Activated CD4-positive, alpha-beta T cell treated with anti-CD3 and anti-CD28 coated beads, Interleukin-2, Interleukin-6, amounts not matched to agents 100 ng/mL and 50 ng/mL, durations not matched to agents 16 hours and 8 hours (primary cell): ENCODE measurements around the gene ADGRA1.
"Not testable (repeated sequence)": the region's sequence is repeated elsewhere in the genome, so short reads cannot be mapped to it uniquely, and the experiment has no call there.

Source experiments
- DNase-seq: peaks from one replicate; pipeline ENCODE4 v3.0.0-alpha.2; 2020

ADGRA1 gene

GRCh38 chr10:133130602-133131001, 42.9 kb downstream of the ADGRA1 start:
- no peak for DNase-seq

DNA sequence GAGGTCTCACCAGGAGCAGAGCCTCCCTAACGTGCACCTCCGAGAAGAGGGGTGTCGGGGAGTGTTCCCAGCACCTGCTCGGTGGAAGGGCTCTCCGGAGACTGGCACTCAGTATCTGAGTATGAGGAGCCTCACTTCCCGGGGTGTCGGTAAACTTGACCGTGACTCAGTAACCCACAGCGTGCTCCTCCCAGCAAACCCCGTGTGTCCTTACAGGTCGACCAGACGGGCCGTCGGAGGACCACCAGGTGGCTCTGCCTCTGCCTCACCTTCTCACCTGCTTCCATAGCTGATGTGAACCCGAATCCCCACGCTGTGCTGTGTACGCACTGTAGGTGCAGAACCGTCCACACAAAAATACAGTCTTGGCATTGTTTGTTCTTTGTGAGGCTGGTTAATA, 43.3 kb downstream of the ADGRA1 start:
- DNase-seq: no peak

DNA sequence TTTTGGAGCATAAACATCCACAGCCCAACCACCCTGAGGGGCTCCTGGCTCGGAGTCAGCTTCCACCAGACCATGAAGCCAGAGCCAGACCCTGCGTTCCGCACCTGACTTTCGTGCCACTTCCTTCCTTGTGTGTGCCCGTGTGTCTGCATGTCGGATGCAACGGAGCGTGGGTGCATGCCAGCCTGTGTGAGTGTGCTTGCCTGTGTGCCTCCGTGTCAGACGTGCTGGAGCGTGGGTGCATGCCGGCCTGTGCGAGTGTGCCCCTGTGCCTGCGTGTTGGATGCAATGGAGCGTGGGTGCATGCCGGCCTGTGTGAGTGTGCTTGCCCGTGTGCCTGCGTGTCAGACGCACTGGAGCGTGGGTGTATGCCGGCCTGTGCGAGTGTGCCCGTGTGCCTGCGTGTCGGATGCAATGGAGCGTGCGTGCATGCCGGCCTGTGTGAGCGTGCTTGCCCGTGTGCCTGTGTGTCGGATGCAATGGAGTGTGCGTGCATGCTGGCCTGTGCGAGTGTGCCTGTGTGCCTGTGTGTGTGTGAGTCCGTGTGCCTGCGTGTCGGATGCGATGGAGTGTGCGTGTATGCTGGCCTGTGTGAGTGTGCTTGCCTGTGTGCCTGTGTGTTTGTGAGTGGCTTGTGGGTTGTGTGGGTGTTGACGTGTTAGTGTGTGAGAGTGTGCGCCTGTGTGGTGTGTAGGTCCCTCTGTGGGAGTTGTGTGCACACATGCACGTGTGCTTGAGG, 44.2 kb downstream of the ADGRA1 start:
- DNase-seq: no peak

GRCh38 chr10:133132473-133133291, 45.0 kb downstream of the ADGRA1 start:
- DNase-seq: no peak

GRCh38 chr10:133133471-133134231, 45.9 kb downstream of the ADGRA1 start:
- DNase-seq: no peak

DNA sequence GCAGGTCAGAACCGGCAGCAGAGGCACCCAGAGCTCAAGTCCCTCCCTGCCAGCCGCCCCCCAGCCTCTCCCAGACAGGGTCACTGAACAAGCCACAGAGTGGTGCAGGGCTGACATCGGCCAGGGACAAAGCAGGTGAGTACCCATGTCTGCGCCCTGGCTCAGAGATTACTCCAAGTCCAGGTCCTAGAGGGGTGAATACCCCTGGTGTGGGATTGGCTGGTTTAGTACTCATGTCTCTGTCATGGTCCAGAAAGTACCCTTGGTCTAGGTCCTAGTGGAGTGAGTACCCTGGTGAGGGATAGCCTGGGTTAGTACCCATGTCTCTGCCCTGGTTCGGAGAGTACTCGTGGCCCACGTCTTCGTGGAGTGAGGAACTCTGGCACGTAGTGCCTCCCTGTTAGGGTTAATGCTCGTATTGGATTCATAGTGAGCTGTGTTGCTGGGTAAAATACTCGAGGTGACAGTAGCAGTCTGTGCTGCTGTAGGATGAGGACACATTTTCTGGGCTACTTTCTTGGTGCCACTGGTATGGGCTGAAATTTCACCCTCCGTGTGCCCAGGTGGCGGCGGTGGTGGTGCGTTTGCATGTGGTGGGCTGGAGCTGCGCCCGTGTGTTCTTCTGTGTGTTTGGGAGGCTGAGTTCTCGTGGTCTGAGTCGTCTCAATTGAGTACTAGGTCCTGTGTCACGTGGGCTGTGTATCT, 46.8 kb downstream of the ADGRA1 start:
- no peak for DNase-seq

GRCh38 chr10:133135116-133135465, 47.4 kb downstream of the ADGRA1 start:
- DNase-seq: no peak

DNA sequence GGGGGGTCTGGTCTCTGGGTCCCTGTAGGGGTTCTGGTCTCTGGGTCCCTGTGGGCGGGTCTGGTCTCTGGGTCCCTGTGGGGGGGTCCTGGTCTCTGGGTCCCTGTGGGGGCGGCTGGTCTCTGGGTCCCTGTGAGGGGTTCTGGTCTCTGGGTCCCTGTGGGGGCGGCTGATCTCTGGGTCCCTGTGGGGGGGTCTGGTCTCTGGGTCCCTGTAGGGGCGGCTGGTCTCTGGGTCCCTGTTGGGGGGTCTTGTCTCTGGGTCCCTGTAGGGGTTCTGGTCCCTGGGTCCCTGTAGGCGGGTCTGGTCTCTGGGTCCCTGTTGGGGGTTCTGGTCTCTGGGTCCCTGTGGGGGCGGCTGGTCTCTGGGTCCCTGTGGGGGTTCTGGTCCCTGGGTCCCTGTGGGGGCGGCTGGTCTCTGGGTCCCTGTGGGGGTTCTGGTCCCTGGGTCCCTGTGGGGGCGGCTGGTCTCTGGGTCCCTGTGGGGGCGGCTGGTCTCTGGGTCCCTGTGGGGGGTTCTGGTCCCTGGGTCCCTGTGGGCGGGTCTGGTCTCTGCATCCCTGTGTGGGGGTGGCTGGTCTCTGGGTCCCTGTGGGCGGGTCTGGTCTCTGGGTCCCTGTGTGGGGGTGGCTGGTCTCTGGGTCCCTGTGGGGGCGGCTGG, 49.9 kb downstream of the ADGRA1 start:
- not testable (repeated sequence) for DNase-seq

GRCh38 chr10:133139551-133140065, 51.9 kb downstream of the ADGRA1 start:
- DNase-seq: no peak

GRCh38 chr10:133140417-133141143, 52.9 kb downstream of the ADGRA1 start:
- no peak for DNase-seq

- no peak for DNase-seq
Measured at GRCh38 chr10:133141144-133141957, 53.6 kb downstream of the ADGRA1 start.

DNA sequence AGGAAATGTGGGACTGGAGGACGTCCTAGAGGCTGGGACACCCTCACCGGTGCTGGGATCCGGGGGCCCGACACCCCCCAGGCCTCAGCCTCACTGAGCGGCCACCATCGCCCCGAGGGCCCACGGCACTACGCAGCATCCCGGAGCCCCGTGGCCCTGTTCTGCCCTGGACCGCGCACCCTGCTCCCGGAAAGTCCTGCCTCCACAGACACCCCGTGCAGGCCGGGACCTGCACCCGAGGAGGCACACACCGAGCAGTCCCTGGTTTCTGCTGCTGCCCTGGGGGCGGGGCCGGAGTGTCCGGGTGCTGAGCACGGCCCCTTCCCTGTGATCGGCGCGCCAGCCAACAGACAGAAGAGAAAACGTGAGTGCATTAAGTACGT, 54.2 kb downstream of the ADGRA1 start:
- no peak for DNase-seq

- DNase-seq: no peak
Measured at GRCh38 chr10:133142523-133143199, 54.9 kb downstream of the ADGRA1 start.

- DNase-seq: no peak
Measured at GRCh38 chr10:133143200-133143533, 55.4 kb downstream of the ADGRA1 start.

DNA sequence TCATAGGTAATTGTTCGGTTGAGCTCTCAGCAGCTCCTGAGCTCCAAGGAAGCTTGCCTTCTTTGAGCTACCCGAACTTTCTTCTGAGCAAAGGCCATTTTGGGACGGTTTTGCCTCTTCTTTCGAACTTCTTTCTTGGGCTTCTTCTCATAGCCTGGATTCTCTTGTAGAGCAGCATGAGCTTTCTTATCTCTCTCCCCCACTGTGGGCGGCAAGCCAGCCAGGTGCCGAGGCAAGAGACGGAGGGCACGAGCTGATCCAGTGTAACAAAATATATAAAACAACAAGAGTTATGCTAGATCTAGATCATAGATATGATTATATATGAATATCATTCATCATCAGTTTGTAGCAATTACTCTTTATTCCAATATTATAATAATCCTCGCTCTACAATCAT, 55.8 kb downstream of the ADGRA1 start:
- no peak for DNase-seq

DNA sequence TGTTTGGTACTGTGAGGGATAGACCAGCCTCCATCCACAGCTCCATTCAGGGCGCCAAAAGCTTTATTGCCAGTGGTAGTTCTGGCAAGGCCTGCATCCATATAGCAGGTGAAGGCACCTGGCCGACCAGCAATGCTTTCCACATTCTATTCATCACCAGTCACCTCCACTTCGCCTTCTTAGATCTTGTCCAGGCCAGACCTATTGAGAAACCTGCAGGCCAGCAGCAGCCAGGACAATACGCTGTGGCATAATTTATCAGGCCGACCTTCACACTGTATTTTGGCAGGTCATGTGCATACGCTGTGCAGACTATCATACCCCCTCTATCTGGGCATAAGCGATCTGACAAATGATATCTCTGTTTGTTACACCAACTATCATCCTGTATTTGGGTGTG, 57.0 kb downstream of the ADGRA1 start:
- DNase-seq: no peak

- no peak for DNase-seq
Measured at GRCh38 chr10:133150226-133150625, 62.5 kb downstream of the ADGRA1 start.

- no peak for DNase-seq
Measured at GRCh38 chr10:133150656-133151055, 62.9 kb downstream of the ADGRA1 start.

DNA sequence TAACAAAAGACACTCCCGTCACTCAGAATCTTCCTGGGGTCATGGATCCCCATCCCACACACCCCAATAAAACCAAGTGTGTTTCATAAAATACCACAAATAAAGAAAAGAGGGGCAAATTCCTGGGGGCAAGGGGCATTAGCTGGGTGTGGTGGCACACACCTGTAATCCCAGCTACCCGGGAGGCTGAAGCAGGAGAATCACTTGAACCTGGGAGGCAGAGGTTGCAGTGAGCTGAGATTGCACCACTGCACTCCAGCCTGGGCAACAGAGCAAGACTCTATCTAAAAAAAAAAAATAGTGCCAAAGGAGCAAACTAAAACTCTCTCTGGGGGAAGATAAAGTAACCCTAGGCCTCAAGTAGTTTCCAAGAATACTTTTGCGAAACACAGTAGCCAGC, 63.3 kb downstream of the ADGRA1 start:
- DNase-seq: not testable (repeated sequence)

DNA sequence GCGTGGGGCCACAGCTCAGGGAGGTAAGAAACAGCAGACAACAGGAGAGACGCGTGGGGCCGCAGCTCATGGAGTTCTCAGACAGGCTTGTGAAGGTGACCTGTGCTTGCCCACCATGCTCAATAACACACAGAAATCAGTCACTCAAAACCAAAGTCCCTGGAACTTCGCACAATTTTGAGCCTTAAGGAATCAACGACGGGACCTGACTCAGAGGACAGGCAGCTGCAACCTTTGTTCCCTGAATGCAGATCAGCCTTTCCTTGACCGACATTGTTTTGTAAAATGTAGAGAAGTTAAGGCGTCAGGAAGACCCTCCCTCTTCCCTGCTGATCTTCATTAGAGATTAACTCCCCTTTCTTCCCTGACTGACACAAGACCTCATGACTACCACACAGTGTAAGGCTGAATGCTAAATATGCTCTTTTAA, 63.8 kb downstream of the ADGRA1 start:
- DNase-seq: no peak
